PC-3 (cell line): ENCODE data around the gene HIPK2.

Experiments used
- EZH2 ChIP-seq: fragments of 300-600 bp; sonication (generic); IDR thresholded peaks from one replicate; pipeline ENCODE4 v1.6.1; 2017; ENCODE audit warnings: antibody characterized with exemption, mild to moderate bottlenecking, low read length; ENCODE audit not compliant: unreplicated experiment
- TF ChIP-seq, protein P1 (sequence below): fragments of 300-600 bp; sonication (generic); conservative IDR thresholded peaks from 2 replicates; pipeline ENCODE4 v1.5.1; 2017; ENCODE audit warnings: antibody characterized with exemption, low read depth, mild to moderate bottlenecking, low read length

DNA sequence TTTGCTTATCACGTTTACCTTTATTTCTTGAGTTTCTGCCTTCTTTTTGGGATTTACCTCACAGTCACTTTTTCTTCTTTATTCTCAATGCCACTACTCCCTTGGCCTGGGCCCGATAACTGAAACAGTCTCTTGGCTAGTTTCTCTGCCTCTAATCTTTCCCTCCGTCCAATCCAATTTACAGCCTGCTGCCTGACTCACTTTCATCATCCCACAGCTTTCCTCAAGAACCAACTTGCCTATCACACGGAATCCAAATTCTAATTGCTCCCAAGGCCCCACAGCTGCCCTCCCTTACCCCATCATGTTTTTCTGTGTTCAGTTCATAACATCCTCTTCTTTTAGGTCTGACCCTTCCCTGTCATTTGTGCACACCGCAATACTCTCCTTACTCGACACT lies 121.4 kb downstream of the HIPK2 start:
- TF ChIP-seq, protein P1, sequence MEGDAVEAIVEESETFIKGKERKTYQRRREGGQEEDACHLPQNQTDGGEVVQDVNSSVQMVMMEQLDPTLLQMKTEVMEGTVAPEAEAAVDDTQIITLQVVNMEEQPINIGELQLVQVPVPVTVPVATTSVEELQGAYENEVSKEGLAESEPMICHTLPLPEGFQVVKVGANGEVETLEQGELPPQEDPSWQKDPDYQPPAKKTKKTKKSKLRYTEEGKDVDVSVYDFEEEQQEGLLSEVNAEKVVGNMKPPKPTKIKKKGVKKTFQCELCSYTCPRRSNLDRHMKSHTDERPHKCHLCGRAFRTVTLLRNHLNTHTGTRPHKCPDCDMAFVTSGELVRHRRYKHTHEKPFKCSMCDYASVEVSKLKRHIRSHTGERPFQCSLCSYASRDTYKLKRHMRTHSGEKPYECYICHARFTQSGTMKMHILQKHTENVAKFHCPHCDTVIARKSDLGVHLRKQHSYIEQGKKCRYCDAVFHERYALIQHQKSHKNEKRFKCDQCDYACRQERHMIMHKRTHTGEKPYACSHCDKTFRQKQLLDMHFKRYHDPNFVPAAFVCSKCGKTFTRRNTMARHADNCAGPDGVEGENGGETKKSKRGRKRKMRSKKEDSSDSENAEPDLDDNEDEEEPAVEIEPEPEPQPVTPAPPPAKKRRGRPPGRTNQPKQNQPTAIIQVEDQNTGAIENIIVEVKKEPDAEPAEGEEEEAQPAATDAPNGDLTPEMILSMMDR = no peak
- TF ChIP-seq EZH2 = no peak
